EL (cell line): Measurements from ENCODE around the gene FGFBP3.
A peak's percentile ranks its signal among the peaks of the same experiment; 100 is the strongest.

Source experiments
- DNase-seq: peaks from one replicate; pipeline ENCODE4 v3.0.0-alpha.2; 2016

The FGFBP3 gene, protein sequence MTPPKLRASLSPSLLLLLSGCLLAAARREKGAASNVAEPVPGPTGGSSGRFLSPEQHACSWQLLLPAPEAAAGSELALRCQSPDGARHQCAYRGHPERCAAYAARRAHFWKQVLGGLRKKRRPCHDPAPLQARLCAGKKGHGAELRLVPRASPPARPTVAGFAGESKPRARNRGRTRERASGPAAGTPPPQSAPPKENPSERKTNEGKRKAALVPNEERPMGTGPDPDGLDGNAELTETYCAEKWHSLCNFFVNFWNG

DNA sequence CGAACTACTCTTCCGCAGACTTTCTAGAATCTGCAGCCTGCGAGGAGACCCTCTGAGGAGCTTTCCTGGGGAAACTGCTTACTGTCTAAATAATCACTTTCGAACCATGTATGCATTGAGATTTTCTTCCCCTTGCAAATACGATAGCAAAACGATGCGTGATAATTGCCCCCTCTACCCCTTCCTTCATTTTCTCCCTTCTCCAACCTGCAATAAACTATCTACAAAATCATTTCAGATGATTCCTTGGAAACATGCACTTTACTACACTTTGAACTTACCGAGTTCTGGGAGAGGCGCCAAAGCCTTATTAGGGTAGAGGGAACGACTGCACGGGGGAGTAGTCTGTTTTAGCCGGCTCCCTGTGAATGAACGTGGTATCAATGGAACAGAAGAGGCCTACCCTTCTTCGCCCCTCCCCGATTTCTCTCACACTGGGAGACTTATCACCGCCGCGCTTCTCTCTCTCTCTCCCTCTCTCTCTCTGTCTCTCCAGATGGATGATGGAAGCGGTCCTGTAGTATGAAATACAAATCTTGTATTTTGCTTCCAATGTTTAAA lies at the start of gene FGFBP3:
Gene FGFBP3, minus strand, starts transcription at position 370 of the 561 bp plus-strand sequence. CDS start 517 bp downstream, outside the sequence.
- peak; percentile 72 for DNase-seq

DNA sequence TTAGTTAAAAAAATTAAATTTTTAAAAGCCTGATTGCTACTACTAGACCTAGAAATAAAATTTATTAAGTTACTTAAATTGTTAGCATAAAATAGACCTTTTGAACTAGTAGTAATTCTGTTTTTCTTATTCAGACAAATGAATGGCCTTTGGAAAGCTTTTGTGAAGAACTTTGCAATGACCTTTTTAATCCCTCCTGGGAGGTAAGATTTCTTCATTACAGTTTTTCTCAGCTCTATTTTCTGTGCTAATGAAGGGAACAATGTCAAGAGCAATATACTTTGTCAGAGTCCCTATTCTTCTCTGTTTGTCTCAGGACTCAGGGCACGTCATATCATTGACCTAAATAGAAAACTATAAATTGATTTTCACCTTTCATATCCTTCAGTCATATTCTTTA lies 47.8 kb upstream of the FGFBP3 start:
- DNase-seq = no peak

DNA sequence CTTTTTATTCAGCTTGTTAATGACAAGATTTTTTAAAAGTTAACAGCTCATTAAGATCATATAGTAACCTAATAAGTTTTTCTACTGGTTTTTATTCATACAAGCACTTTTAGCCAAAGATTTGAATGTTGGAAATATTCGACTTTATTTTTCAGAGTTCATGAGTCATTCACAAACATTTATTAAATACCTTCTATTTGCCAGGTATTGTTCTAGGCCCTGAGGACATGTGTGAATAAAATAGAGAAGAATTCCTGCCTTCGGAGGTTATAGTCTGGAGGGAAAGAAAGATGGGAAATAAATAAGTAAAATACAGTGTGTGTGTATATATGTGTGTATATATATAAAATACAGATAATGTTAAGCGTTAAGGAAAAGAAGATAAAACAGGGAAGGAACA lies 45.8 kb upstream of the FGFBP3 start:
- DNase-seq = no peak

DNA sequence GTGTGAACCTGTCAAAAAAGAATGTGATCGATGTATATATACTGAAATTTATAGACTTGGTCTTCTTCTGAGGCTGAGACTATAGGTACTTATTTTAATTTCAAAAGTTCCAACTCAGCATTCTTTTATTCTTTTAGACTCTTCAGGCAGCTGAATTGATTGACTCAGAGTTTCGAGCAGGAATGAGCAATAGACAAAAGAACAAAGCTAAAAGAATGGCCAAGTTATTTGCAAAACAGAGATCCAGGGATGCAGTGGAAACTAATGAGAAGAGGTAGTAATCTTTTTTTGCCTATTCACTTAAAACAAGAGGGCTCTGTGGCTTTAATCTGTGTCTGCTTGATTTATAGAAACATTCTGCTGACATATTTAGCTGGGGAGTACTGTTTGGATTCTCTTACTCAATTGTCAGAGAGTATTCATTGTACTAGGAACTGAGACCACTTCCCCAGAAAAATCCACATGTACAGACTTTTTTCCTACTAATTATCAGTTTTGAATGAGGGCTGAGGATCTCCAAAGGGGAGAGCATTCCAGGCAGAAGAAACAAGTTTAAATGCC lies 44.4 kb upstream of the FGFBP3 start:
- DNase-seq = no peak

GRCh38 chr10:91944880-91945630 lies 35.8 kb upstream of the FGFBP3 start:
- DNase-seq = peak; percentile 70

GRCh38 chr10:91941426-91941825 lies 32.1 kb upstream of the FGFBP3 start:
- DNase-seq = no peak

DNA sequence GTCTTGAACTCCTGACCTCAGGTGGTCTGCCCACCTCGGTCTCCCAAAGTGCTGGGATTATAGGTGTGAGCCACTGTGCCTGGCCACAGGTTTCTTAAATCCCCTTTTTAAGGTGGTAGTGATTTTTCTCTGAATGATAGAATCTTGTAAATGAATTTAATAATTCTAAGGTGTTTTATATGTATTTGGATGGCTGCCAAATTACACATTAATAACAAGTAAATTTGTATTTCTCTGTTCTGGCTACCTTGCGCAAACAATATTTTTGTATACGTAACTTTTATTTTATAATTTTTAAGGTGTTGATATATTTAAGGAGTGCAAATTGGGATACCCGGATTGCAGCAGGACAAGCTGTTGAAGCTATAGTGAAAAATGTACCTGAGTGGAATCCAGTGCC lies 30.4 kb upstream of the FGFBP3 start:
- DNase-seq = no peak

DNA sequence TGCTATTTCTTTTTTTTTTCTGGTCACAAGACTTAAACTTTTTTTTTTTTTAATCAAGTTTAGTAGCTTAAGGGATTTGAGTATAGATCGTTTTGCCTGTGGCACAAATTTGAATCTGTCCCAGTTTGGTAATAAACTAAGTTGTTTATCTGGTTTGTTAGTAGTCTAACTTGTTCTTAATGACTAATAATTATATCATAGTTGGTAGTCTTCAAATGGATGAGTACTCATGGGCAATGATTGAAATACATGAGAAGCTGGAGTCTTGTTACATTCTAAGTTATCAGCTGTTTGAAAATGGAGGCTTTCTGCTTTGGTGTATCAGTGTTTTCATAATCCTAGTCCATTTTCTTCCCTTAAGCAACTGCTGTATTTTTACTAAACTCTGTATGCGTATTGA lies 26.6 kb upstream of the FGFBP3 start:
- DNase-seq = no peak

GRCh38 chr10:91932737-91933136 lies 23.5 kb upstream of the FGFBP3 start:
- DNase-seq = no peak

GRCh38 chr10:91931526-91932190 lies 22.4 kb upstream of the FGFBP3 start:
- DNase-seq = peak; percentile 42

DNA sequence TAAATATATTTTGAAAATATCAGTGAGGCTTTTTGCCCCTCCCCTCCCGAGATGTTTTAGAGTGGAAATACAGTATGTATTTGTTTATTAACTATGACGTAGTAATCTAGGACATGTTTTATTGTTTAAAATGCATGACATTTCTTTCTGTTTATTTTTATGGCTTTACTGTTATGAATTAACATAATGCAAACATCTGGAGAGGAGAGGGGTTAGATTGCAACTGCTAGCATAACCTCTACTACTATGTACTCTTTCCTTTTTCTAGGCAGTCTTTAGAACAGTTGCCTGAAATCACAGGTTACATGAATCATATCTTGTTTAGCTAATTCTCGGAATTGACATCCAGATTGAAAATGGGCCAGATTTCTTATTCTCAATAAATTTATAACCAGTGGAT lies 21.7 kb upstream of the FGFBP3 start:
- DNase-seq = no peak

DNA sequence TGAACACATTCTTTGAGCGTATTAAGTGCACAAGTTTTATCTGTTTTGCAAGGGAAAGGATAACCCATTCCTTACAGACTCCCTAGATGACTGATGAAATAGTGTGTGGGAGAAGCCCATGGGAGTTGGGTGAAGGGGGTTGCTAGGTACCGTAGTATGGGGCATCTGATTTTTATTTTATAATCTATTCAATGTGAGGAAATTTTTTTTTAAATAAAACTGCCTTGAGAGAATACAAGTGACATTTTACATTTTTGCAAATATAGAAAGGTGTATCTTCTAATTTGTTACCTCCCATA lies 15.7 kb upstream of the FGFBP3 start:
- peak; percentile 23 for DNase-seq

GRCh38 chr10:91924212-91925021 lies 15.1 kb upstream of the FGFBP3 start:
- peak; percentile 21 for DNase-seq

DNA sequence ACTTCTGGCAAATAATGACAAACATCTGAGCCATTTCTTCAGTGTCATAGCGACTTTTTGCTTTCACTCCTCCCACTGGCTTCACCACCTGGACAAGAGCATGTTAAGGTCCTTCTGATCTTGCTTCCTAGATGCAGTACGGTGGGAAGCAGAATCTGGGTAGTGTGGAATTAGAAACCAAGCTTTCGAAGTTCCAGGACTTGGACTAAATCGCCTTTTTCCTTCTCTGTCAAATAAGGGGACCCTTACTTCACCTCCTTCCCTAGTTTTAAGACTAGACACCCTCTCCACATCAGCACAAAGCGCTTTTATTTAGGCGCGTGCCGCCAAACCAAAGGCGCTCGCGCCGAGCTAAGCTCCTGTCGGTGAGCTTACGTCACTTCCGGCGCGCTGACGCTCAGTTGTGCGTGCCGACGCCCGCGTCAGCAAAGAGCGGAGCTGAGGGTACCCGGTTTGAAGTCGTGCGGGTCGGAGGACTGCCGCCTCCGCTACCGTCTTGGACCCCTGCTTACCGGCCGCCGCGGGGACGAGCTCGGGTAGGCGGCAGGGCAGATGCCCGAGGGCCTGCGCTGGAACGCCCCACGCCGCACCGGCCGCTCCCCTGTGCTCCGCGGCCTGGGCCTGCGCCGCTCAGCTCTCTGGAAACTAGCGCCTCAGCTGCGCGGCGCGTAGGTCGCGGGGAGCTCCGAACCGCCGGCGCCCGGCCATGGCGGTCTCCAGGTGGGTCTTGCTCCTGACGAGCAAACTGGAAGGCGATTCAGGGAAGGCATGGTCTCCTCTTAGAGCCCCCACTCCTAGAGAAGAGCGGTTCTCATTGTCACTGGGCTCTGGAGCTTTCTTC lies 14.3 kb upstream of the FGFBP3 start, which contains the start of gene BTAF1:
Gene BTAF1, plus strand, starts transcription at position 400 of the 841 bp plus-strand sequence. Its CDS starts 307 bp downstream, at position 707.
- DNase-seq = peak; percentile 92

- no peak for DNase-seq
These were observed 10.4 kb upstream of the FGFBP3 start for GRCh38 chr10:91919651-91920050.

GRCh38 chr10:91910467-91910866 lies 1.2 kb upstream of the FGFBP3 start:
- DNase-seq = no peak

- DNase-seq = peak; percentile 81
These were observed 759 bp downstream of the FGFBP3 start for GRCh38 chr10:91908337-91909116.

GRCh38 chr10:91907914-91908336 lies 1.4 kb downstream of the FGFBP3 start:
- no peak for DNase-seq

GRCh38 chr10:91907033-91907594 lies 2.2 kb downstream of the FGFBP3 start:
- no peak for DNase-seq
